H9 (cell line): Measurements from ENCODE around the gene KLC4. TPM values are rescaled to one million over a fixed set of nuclear protein-coding genes. Genes with fewer than 3 reads are reported as not detected.

Experiments
- DNase-seq: peaks from one replicate; pipeline ENCODE4 v3.0.0-alpha.2; 2017
- H2AFZ ChIP-seq: one replicate; pipeline ENCODE4 v1.6.1; 2013; ENCODE audit warnings: mild to moderate bottlenecking, low read length, control low read depth, moderate library complexity
- H2AK5ac ChIP-seq: 2 replicates; pipeline ENCODE4 v1.6.1; 2013; ENCODE audit warnings: low read length, control low read depth, mixed read lengths; ENCODE audit not compliant: insufficient read length
- H2BK120ac ChIP-seq: one replicate; pipeline ENCODE4 v1.6.1; 2013; ENCODE audit warnings: low read depth, mild to moderate bottlenecking, low read length, control low read depth, inconsistent platforms; ENCODE audit not compliant: poor library complexity, severe bottlenecking
- H2BK12ac ChIP-seq: 2 replicates; pipeline ENCODE4 v1.6.1; 2013; ENCODE audit warnings: low read length, control low read depth, mixed read lengths, low read depth; ENCODE audit not compliant: insufficient read length
- H2BK15ac ChIP-seq: 2 replicates; pipeline ENCODE4 v1.6.1; 2013; ENCODE audit warnings: low read depth, low read length, control low read depth
- H2BK20ac ChIP-seq: one replicate; pipeline ENCODE4 v1.6.1; 2013; ENCODE audit warnings: low read depth, mild to moderate bottlenecking, low read length, control low read depth, inconsistent platforms; ENCODE audit not compliant: poor library complexity, severe bottlenecking
- H2BK5ac ChIP-seq: 2 replicates; pipeline ENCODE4 v1.6.1; 2013; ENCODE audit warnings: low read length, control low read depth, mixed read lengths; ENCODE audit not compliant: insufficient read length
- H3K14ac ChIP-seq: 2 replicates; pipeline ENCODE4 v1.6.1; 2013; ENCODE audit warnings: low read length, control low read depth; ENCODE audit not compliant: insufficient read depth
- H3K18ac ChIP-seq: 2 replicates; pipeline ENCODE4 v1.6.1; 2013; ENCODE audit warnings: low read depth, mild to moderate bottlenecking, mixed read lengths, low read length, control low read depth; ENCODE audit not compliant: insufficient read length
- H3K23ac ChIP-seq: 2 replicates; pipeline ENCODE4 v1.6.1; 2013; ENCODE audit warnings: low read length, control low read depth, mixed read lengths, low read depth; ENCODE audit not compliant: insufficient read length
- H3K23me2 ChIP-seq: 2 replicates; pipeline ENCODE4 v1.6.1; 2013; ENCODE audit warnings: low read depth, mild to moderate bottlenecking, mixed read lengths, low read length, control low read depth; ENCODE audit not compliant: insufficient read length, poor library complexity, severe bottlenecking
- H3K27ac ChIP-seq: 2 replicates; pipeline ENCODE4 v1.5.1; 2013; ENCODE audit warnings: low read length, control low read depth, mixed read lengths, low read depth; ENCODE audit not compliant: insufficient read length
- H3K27me3 ChIP-seq: 2 replicates; pipeline ENCODE4 v1.6.1; 2013; ENCODE audit warnings: low read length, control low read depth, inconsistent platforms; ENCODE audit not compliant: insufficient read depth
- H3K4ac ChIP-seq: 2 replicates; pipeline ENCODE4 v1.6.1; 2013; ENCODE audit warnings: low read depth, mild to moderate bottlenecking, control low read depth, inconsistent platforms, low read length, moderate library complexity
- H3K4me1 ChIP-seq: 2 replicates; pipeline ENCODE4 v1.6.1; 2013; ENCODE audit warnings: low read length, control low read depth, inconsistent platforms; ENCODE audit not compliant: insufficient read depth
- H3K4me2 ChIP-seq: 2 replicates; pipeline ENCODE4 v1.6.1; 2013; ENCODE audit warnings: low read length, control low read depth, mixed read lengths; ENCODE audit not compliant: insufficient read length, insufficient read depth
- H3K56ac ChIP-seq: 2 replicates; pipeline ENCODE4 v1.6.1; 2013; ENCODE audit warnings: low read depth, mild to moderate bottlenecking, mixed read lengths, low read length, control low read depth; ENCODE audit not compliant: insufficient read length
- H3K79me1 ChIP-seq: 2 replicates; pipeline ENCODE4 v1.6.1; 2013; ENCODE audit warnings: low read depth, mild to moderate bottlenecking, moderate library complexity, low read length, control low read depth, inconsistent platforms; ENCODE audit not compliant: insufficient read depth, poor library complexity, severe bottlenecking
- H3K79me2 ChIP-seq: 2 replicates; pipeline ENCODE4 v1.6.1; 2013; ENCODE audit warnings: low read length, control low read depth, inconsistent platforms; ENCODE audit not compliant: insufficient read depth
- H3K9ac ChIP-seq: 2 replicates; pipeline ENCODE4 v1.6.1; 2013; ENCODE audit warnings: low read length, control low read depth, mixed read lengths; ENCODE audit not compliant: insufficient read length; ENCODE audit errors: extremely low read depth
- H3K9me3 ChIP-seq: one replicate; pipeline ENCODE4 v1.6.1; 2013; ENCODE audit warnings: low read depth, low read length, inconsistent platforms; ENCODE audit not compliant: control insufficient read depth
- H3T11ph ChIP-seq: one replicate; pipeline ENCODE4 v1.6.1; 2013; ENCODE audit warnings: mild to moderate bottlenecking, low read length, control low read depth, inconsistent platforms
- H4K20me1 ChIP-seq: one replicate; pipeline ENCODE4 v1.6.1; 2013; ENCODE audit not compliant: control insufficient read depth, insufficient read length, insufficient read depth
- H4K5ac ChIP-seq: 2 replicates; pipeline ENCODE4 v1.6.1; 2013; ENCODE audit warnings: low read depth, mild to moderate bottlenecking, mixed read lengths, low read length, control low read depth; ENCODE audit not compliant: insufficient read length
- H4K8ac ChIP-seq: replicated peaks from 2 replicates; pipeline ENCODE4 v1.6.1; 2013; ENCODE audit warnings: low read length, control low read depth, mixed read lengths, low read depth; ENCODE audit not compliant: insufficient read length
- H4K91ac ChIP-seq: 2 replicates; pipeline ENCODE4 v1.6.1; 2013; ENCODE audit warnings: low read depth, mild to moderate bottlenecking, moderate library complexity, mixed read lengths, low read length, control low read depth; ENCODE audit not compliant: insufficient read length
- H3K27ac Mint-ChIP-seq, 3 experiments: 2 replicates in 2 of 3; 3 replicates in 1 of 3; pipeline ENCODE4 v1.8.0; 2020 to 2021; ENCODE audit warnings: mixed read lengths in 3 of 3, mild to moderate bottlenecking in 1 of 3, moderate library complexity in 1 of 3
- H3K27me3 Mint-ChIP-seq: 2 replicates; pipeline ENCODE4 v1.8.0; 2021; ENCODE audit warnings: low read depth, mild to moderate bottlenecking, moderate library complexity, mixed read lengths
- H3K36me3 Mint-ChIP-seq, 3 experiments: 2 replicates in 2 of 3; 3 replicates in 1 of 3; pipeline ENCODE4 v1.8.0; 2020 to 2021; ENCODE audit warnings: low read depth in 3 of 3, mixed read lengths in 3 of 3; ENCODE audit not compliant: insufficient read depth in 1 of 3
- H3K4me1 Mint-ChIP-seq, 2 experiments: 2 replicates each; pipeline ENCODE4 v1.8.0; 2020; ENCODE audit warnings: mixed read lengths in 2 of 2
- H3K4me3 Mint-ChIP-seq, 2 experiments: 2 replicates in 1 of 2; 3 replicates in 1 of 2; pipeline ENCODE4 v1.8.0; 2020 to 2021; ENCODE audit warnings: mild to moderate bottlenecking in 2 of 2, mixed read lengths in 2 of 2, moderate library complexity in 1 of 2
- H3K9me3 Mint-ChIP-seq, 2 experiments: 2 replicates in 1 of 2; 3 replicates in 1 of 2; pipeline ENCODE4 v1.8.0; 2020; ENCODE audit warnings: mild to moderate bottlenecking in 2 of 2, mixed read lengths in 2 of 2, moderate library complexity in 1 of 2
- CTCF ChIP-seq: fragments of 200-600 bp; sonication (generic); conservative IDR thresholded peaks from 3 replicates; pipeline ENCODE4 v1.8.0; 2021; ENCODE audit warnings: antibody characterized with exemption, mild to moderate bottlenecking
- WGBS: extraction: QIAGEN DNeasy Blood & Tissue Kit; methylation state at CpG from one replicate; pipeline ENCODE4 v1.1.7; 2013; ENCODE audit warnings: missing lambda C conversion rate, low lambda C conversion rate, mixed read lengths; ENCODE audit not compliant: insufficient read length; ENCODE audit errors: extremely low coverage; 5-methylcytosine and 5-hydroxymethylcytosine counted together
- total RNA-seq: library from RNA; stranded (reverse); gene quantifications from 2 replicates; pipeline ENCODE4 v1.2.1, GENCODE V29; 2021

KLC4 gene
- total RNA-seq, 1 experiment from 2014 or later, result 29.7 TPM

- no peak for TF ChIP-seq CTCF
Observed at GRCh38 chr6:43107344-43108062, 48.1 kb downstream of the KLC4 start.

More at GRCh38 chr6:43107344-43108062, 48.1 kb downstream of the KLC4 start:
- Histone ChIP-seq H2BK20ac (no peak overlapping the region), H4K5ac (no peak overlapping the region), H3K4me2 (no peak overlapping the region), H2BK15ac (no peak overlapping the region), H2BK5ac (no peak overlapping the region), H2AFZ (no peak overlapping the region), H2BK12ac (no peak overlapping the region), H3T11ph (no peak overlapping the region), H3K27me3 (no peaks in the 10 kb centered on the region), H3K4ac (no peak overlapping the region), H3K23ac (no peak overlapping the region), H3K9me3 (no peaks in the 10 kb centered on the region), H3K23me2 (no peaks in the 10 kb centered on the region), H3K18ac (no peak overlapping the region), H2AK5ac (no peak overlapping the region), H3K56ac (no peak overlapping the region), H3K14ac (no peak overlapping the region), H4K20me1 (no peaks in the 10 kb centered on the region), H3K27ac (no peak overlapping the region), H3K79me1 (no peaks in the 10 kb centered on the region), H4K8ac (no peak overlapping the region), H2BK120ac (no peak overlapping the region), H3K79me2 (no peaks in the 10 kb centered on the region; the same call in 1 of the 2 replicates), H3K9ac (no peak overlapping the region), H4K91ac (no peak overlapping the region), H3K4me1 (peaks cover 4% of the 10 kb centered on the region; the same call in 1 of the 2 replicates)
- 100% methylated on average over 4 of the region's 12 CpGs for WGBS
- Mint-ChIP-seq H3K9me3 (no peaks in the 10 kb centered on the region; a peak in 1 of 5 replicates), H3K27ac (peak overlapping the region; percentile 18 to 58 (median 26); a peak in 2 of 7 replicates), H3K36me3 (peaks cover 6 to 16% (median 7%) of the 10 kb centered on the region in 3 experiments; a peak in 6 of 7 replicates), H3K27me3 (no peaks in the 10 kb centered on the region), H3K4me1 (peaks cover 28 to 33% of the 10 kb centered on the region in 2 experiments), H3K4me3 (no peak overlapping the region)
- no peak for DNase-seq
